ENCODE results near the gene TACO1. TPM values are rescaled to one million over a fixed set of nuclear protein-coding genes. Genes with fewer than 3 reads are reported as not detected.

TACO1 gene
- total and polyA plus RNA-seq, 2 of the 4 experiments (the other 2 are of a cell fraction) = 6.5 to 28.8 TPM

GRCh38 chr17:63587770-63588169 lies 12.9 kb upstream of the TACO1 start:
- Histone ChIP-seq H2AK9ac (replicated peaks; ENCODE audit: low read depth, low read length, poor library complexity) (no peak overlapping the region), H4K20me1 (ENCODE audit: insufficient read depth, low read length) (peaks cover 4% of the 10 kb centered on the region; the same call in 1 of the 2 replicates), H3K23ac (ENCODE audit: low read depth, low read length) (no peak overlapping the region), H2BK20ac (ENCODE audit: low read depth, low read length) (no peak overlapping the region), H3K4me3 (ENCODE audit: insufficient read depth, low read depth, low read length) (no peak overlapping the region), H3K27ac (ENCODE audit: insufficient read depth, low read length) (no peak overlapping the region), H2BK120ac (ENCODE audit: low read depth, low read length) (no peak overlapping the region), H3K18ac (ENCODE audit: low read depth, low read length) (no peak overlapping the region), H4K5ac (ENCODE audit: low read depth, low read length) (no peak overlapping the region), H3K9me1 (ENCODE audit: insufficient read depth, low read length) (peaks cover 5% of the 10 kb centered on the region; the same call in 1 of the 2 replicates), H3K4me2 (ENCODE audit: low read depth, low read length) (no peak overlapping the region), H4K8ac (ENCODE audit: low read depth in 2 of 2, low read length in 2 of 2) (no peak overlapping the region), H3K79me1 (ENCODE audit: low read depth in 1 of 2, low read length in 2 of 2) (peaks cover 21 to 48% of the 10 kb centered on the region in 2 experiments; a peak in 3 of 4 replicates), H2AFZ (replicated peaks; ENCODE audit: low read length, poor library complexity) (no peak overlapping the region), H4K91ac (ENCODE audit: insufficient read depth, low read depth, low read length) (no peak overlapping the region), H3K27me3 (ENCODE audit: control insufficient read depth, insufficient read depth, low read length) (no peaks in the 10 kb centered on the region), H3K9ac (ENCODE audit: low read depth, low read length) (no peak overlapping the region), H3K4ac (ENCODE audit: low read depth, low read length) (no peak overlapping the region), H2BK5ac (ENCODE audit: low read depth, low read length, poor library complexity, severe bottlenecking) (no peak overlapping the region), H2BK15ac (ENCODE audit: low read depth, low read length) (no peak overlapping the region), H3K4me1 (ENCODE audit: control insufficient read depth, insufficient read depth, low read length) (no peaks in the 10 kb centered on the region), H3K9me3 (ENCODE audit: control insufficient read depth, insufficient read depth, low read length) (no peaks in the 10 kb centered on the region), H3K56ac (ENCODE audit: extremely low read depth, insufficient read depth, low read length) (no peak overlapping the region), H2AK5ac (ENCODE audit: low read depth, low read length) (no peak overlapping the region), H3K14ac (replicated peaks; ENCODE audit: low read depth, low read length) (no peak overlapping the region), H3K36me3 (ENCODE audit: control insufficient read depth, insufficient read depth, low read length) (peaks cover 61% of the 10 kb centered on the region)
- TF ChIP-seq SMC3 (IDR thresholded peaks at IDR 0.05; ENCODE audit: low read depth, low read length) (no peak), CEBPB (IDR thresholded peaks at IDR 0.05; ENCODE audit: low read depth, low read length) (peak; percentile 54; the same call in 1 of the 2 replicates), MXI1 (IDR thresholded peaks at IDR 0.05; ENCODE audit: borderline replicate concordance, low read depth, low read length) (no peak), RCOR1 (IDR thresholded peaks at IDR 0.05; ENCODE audit: insufficient replicate concordance, low read length) (no peak)
- TF ChIP-seq, protein P1, sequence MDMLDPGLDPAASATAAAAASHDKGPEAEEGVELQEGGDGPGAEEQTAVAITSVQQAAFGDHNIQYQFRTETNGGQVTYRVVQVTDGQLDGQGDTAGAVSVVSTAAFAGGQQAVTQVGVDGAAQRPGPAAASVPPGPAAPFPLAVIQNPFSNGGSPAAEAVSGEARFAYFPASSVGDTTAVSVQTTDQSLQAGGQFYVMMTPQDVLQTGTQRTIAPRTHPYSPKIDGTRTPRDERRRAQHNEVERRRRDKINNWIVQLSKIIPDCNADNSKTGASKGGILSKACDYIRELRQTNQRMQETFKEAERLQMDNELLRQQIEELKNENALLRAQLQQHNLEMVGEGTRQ (IDR thresholded peaks at IDR 0.05; ENCODE audit: low read depth, low read length) = no peak
- BruUV-seq (replicated peaks) = no TSS peak
- ChIA-PET CTCF (interaction anchor here (0.6 to 0.7 kb wide), 3 partner anchors 11 to 58 kb away, joined by 6 to 7 read pairs (median 7); no protein-coding TSS in a partner anchor), POLR2A (ENCODE audit: unreplicated experiment) (no interaction called here)
- dilution Hi-C loops (cut with HindIII; ENCODE audit: low sequenced_read_pairs, unreplicated experiment) = no loop called here
- intact Hi-C loops (cut with micrococcal nuclease) = no loop called here
- 0 out of 2 replicates have a peak, but pooled peaks have one; percentile 29 for ATAC-seq (ENCODE audit: low read depth)
- peak; percentile 31 for DNase-seq
- in situ Hi-C loops (cut with MboI; ENCODE audit: low sequenced_read_pairs) = no loop called here
- no CpG with 5 or more reads among the region's 5 CpGs for WGBS, 2 experiments (ENCODE audit: extremely low coverage in 2 of 2, insufficient read length in 1 of 2)
